Fibroblast of the aortic adventitia (primary cell): ENCODE results near the gene CA5A. TPM values are rescaled to one million over a fixed set of nuclear protein-coding genes. Genes with fewer than 3 reads are reported as not detected.
"Not testable (repeated sequence)": the region's sequence is repeated elsewhere in the genome, so short reads cannot be mapped to it uniquely, and the experiment has no call there.

Source experiments
- DNase-seq: peaks from one replicate; pipeline ENCODE4 v3.0.0-alpha.2; 2010; ENCODE audit warnings: low read depth
- H3K4me3 ChIP-seq: 2 replicates; pipeline ENCODE4 v1.5.1; 2011; ENCODE audit warnings: low read depth, mild to moderate bottlenecking, control low read depth, low read length, moderate library complexity
- total RNA-seq: library from RNA; depleted of rRNA; stranded (reverse); fragments of >200 nt; gene quantifications from 2 replicates; pipeline ENCODE4 v1.2.3, GENCODE V29; 2012; ENCODE audit warnings: low replicate concordance
- TF ChIP-seq, protein P1 (sequence below): IDR thresholded peaks from 2 replicates; pipeline ENCODE4 v1.5.1; 2011; ENCODE audit warnings: mild to moderate bottlenecking, low read length, control low read depth, inconsistent platforms; ENCODE audit not compliant: insufficient read depth

The CA5A gene
- total RNA-seq, 1 donor, result not detected

DNA sequence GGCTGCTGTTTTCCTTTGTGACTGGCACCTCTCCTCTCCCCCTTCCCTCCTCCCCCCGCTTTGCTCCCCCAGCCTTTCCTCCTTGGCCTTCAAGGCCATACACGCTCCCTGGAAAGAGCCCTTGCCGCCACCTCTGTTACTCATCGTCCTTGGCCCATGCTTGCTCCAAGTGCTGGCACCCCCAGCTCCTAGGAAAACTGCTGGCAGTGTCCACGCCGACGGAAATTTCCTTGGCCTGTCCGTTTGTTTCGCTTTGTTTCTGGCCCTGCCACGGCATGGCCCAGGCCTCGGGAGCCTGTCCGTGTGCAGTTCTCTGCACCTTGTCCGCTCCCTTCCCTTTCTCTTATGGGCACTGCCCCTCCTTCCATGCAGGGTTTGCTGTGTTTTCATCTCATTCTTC, 18.0 kb downstream of the CA5A start:
- peak; percentile 77 for DNase-seq
- TF ChIP-seq, protein P1, sequence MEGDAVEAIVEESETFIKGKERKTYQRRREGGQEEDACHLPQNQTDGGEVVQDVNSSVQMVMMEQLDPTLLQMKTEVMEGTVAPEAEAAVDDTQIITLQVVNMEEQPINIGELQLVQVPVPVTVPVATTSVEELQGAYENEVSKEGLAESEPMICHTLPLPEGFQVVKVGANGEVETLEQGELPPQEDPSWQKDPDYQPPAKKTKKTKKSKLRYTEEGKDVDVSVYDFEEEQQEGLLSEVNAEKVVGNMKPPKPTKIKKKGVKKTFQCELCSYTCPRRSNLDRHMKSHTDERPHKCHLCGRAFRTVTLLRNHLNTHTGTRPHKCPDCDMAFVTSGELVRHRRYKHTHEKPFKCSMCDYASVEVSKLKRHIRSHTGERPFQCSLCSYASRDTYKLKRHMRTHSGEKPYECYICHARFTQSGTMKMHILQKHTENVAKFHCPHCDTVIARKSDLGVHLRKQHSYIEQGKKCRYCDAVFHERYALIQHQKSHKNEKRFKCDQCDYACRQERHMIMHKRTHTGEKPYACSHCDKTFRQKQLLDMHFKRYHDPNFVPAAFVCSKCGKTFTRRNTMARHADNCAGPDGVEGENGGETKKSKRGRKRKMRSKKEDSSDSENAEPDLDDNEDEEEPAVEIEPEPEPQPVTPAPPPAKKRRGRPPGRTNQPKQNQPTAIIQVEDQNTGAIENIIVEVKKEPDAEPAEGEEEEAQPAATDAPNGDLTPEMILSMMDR, result no peak
- H3K4me3 ChIP-seq, result no peak overlapping the region

DNA sequence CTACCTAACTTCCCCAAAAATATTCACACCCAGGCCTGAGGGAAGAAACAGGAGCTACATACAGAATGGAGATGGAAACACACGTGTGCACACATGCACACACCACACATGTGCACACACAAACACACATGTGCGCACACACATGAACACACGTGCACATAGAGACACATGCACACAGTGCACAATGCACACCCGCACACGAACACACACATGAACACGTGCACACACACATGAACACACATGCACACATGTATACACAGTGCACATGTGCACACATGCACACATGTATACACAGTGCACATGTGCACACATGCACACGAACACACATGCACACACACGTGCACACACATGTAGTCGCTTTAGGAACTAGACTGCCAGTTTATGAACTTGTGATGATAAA, 18.8 kb downstream of the CA5A start:
- no peak overlapping the region for H3K4me3 ChIP-seq
- TF ChIP-seq, protein P1, result no peak
- DNase-seq, result no peak

DNA sequence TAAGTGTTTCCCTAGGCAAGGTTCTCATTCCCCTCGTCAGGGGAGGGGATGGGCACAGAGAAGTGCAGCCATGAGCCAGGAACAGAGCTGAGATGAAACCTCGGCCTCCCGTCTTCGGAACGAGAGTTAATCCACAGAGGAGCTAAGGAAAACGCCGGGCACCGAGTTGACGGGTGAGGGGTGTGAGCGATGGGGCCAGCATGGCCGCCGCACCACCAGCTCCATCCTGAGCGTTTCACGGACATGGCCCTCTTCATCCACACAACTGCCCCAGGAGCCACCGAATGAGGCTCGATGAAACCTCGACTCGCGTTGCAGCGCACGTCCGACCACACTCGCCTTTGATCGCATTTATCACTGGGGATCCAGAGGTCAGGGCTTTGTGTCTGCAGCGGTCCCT, 21.5 kb downstream of the CA5A start:
- H3K4me3 ChIP-seq, result no peak overlapping the region
- TF ChIP-seq, protein P1, result no peak
- no peak for DNase-seq

DNA sequence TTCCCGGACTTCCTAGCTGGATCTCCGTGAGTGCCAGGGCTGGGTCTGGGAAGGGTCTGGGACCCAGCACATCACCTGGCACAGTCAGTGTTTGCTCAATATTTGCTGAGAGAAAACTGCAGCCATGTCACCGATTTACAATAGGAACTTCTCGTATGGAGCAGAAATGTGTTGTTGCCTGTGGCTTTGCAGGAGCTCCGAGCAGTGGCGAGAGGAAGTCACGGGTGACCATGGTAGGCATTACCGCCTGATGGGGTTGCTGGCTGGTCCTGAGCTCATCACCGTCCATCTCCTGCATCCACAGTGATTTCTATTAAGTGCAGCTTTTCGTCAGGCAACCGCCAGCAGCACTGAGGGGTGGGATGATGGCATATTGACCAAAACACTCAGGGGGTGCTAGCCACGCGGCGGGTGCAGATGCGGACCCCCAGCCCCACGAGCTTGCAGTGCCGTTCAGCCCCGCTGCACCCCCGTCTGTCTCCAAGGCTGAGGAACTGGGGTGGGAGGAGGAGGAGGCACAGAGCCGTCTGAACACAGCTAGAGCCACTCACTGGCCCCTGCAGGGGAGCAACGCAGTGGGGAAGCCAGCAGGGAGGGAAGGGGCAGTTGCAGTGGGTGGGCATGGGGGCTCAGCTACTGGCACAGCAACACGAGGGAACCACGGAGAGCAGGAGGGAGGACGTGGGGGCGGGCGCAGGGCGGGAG, 22.2 kb downstream of the CA5A start:
- not testable (repeated sequence) for DNase-seq, H3K4me3 ChIP-seq

DNA sequence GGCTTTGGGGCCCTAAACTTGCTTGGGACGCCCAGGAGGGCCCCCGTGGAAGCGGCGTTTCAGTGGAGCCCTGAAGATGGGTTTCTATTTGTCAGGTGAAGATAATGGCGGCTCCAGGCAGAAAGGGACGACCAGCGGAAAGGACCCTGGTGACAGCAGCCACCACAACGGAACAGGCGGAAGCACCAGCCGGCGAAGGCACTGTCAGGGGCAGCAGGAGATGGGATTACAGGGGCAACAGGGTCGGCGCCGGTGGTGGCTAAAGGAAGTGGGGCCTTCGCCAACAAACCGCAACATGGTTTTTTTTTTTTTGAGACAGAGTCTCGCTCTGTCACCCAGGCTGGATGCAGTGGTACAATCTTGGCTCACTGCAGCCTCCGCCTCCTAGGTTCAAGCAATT, 23.6 kb downstream of the CA5A start:
- not testable (repeated sequence) for H3K4me3 ChIP-seq, DNase-seq

DNA sequence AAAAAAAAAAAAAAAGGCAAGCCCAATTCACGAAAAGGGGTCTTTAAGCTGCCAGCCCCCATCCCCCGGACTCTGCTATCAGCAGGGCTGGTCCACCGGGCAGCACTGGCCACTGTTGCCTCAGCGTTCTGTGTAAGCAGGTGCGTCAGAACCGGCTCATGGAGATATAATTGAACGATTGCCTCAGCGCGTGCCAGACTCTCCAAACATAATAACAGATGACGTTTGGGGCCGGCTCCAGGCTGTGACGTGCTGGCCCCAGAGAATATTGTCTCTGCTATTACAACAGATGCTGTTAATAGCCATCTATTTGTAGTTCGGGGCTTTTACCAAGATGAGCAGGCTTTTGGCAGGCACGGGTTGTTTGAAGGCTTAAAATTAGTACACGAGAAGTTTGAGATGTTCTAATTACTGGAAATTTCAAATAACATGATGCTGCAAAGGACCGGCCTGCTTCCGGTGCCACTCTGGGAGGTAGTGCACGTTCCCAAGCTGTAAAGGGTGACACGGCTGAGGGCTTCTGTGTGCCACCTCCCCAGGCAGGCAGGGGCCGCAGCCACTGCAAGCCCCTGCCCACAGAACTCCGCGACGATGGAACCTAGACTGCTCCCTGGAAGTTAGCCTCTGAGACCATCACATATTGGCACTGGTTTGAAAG, 25.1 kb downstream of the CA5A start:
- not testable (repeated sequence) for H3K4me3 ChIP-seq
- peak; percentile 93 for DNase-seq

DNA sequence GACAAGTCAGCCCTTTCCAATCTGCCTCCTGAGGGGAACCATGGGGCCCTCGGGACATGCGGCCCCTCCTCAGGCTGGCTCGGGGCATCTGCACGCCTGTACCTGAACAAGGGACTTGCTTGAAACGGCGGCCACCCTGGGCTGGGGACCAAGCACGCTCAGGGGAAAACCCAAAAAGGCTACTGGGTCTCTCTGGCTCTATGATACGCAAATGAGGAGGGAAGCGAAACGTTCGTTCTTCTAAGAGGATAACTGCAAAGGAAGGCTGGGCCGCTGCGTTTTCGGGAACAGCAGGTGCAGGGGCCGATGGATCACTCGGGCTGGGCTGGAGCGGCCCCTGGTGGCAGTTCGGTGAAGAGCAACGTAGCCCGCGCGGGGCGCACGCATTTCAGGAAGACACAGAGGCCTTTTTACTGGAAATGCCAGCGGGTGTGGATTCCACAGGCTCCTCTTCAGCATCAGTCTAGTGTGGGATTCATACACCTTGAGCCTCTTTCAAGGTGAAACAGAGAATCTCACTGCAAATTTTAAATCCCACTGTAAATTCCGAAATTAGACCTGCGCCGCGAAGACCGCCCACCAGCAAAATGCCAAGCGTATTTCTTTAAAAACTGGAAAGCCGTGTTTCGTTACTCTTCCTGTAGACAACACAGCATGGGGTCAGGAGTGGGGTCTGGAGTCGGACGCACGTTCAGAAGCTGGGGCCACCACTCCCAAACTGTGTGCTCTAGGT, 27.0 kb downstream of the CA5A start:
- TF ChIP-seq, protein P1, result peak; percentile 87
- not testable (repeated sequence) for H3K4me3 ChIP-seq
- peak; percentile 69 for DNase-seq

DNA sequence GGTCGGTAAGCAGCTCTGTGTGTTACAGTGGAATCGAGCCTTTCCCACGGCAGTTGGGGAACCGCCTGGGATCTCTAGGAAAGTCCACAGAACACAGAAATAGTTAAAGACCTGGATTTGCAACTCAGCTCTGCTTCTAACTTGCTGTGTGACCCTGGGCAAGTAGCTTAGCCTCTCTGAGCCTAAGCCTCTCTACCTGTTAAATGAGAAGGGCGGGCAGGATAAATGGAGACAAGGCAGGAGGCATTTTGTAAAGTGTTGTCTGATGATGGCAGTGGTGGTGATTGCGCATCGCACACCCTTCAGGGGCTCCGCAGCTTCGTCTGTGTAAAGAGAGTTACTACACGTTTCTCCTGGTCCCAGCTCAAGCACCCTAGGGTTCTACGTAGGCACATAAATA, 28.2 kb downstream of the CA5A start:
- not testable (repeated sequence) for H3K4me3 ChIP-seq

DNA sequence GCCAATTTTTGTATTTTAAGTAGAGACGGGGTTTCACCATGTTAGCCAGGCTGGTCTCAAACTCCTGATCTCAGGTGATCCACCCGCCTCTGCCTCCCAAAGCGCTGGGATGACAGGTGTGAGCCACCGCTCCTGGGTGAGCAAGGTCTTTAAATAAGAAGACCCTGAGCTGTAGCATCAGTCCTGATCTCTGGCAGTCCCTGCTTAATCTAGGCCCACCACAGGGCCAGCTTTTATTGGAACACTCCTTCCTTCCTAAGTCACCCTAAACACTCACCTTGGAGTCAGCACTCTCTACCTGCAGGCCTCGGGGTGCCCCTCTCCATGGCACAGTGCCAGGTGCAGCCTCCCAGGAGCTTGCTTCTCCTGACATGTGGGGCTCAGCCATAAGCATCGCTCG, 30.8 kb downstream of the CA5A start:
- H3K4me3 ChIP-seq, DNase-seq: not testable (repeated sequence)

More for the DNA sequence above, 28.2 kb downstream of the CA5A start:
- not testable (repeated sequence) for DNase-seq

DNA sequence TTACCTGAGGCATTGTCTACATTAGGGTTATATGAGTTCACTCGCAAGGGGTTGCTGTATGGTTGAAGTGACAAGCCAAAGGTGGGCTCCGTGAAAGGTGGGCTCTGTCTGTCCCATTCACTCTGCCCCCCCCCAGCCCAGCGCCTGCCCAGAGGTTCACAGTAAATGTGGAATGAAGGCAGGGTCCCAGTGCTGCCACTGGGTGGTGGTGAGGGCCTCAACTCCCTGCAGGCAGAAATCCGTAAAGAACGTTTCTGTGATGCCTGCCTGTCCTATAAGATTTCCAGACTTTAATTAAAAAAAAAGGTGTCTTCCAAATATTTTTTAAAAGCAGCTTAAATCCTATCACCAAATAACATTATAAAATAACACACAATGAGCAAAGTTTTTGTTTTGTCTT, 31.4 kb downstream of the CA5A start:
- not testable (repeated sequence) for H3K4me3 ChIP-seq, DNase-seq

DNA sequence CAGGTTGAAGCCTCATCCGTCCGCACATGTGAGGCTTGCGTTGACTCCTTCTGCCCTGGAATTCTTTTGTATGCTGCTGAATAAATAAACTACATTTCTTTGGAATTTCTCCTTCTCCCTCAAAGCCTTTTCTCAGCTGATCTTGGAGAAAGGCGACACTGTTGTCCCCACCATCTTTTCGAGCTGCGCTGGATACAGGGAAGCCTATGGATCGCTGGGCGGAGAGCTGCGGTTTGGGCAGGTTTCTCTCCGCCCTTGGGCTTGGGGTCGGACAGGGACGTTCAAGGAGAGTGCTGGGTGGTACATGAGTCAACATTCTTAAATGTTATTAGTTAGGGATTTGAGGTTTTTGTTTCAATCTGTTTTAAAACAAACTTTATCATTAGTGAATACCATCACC, 35.8 kb downstream of the CA5A start:
- H3K4me3 ChIP-seq, DNase-seq: not testable (repeated sequence)
